ENCODE data around the gene OXLD1.
A peak's percentile ranks its signal among the peaks of the same experiment; 100 is the strongest.

DNA sequence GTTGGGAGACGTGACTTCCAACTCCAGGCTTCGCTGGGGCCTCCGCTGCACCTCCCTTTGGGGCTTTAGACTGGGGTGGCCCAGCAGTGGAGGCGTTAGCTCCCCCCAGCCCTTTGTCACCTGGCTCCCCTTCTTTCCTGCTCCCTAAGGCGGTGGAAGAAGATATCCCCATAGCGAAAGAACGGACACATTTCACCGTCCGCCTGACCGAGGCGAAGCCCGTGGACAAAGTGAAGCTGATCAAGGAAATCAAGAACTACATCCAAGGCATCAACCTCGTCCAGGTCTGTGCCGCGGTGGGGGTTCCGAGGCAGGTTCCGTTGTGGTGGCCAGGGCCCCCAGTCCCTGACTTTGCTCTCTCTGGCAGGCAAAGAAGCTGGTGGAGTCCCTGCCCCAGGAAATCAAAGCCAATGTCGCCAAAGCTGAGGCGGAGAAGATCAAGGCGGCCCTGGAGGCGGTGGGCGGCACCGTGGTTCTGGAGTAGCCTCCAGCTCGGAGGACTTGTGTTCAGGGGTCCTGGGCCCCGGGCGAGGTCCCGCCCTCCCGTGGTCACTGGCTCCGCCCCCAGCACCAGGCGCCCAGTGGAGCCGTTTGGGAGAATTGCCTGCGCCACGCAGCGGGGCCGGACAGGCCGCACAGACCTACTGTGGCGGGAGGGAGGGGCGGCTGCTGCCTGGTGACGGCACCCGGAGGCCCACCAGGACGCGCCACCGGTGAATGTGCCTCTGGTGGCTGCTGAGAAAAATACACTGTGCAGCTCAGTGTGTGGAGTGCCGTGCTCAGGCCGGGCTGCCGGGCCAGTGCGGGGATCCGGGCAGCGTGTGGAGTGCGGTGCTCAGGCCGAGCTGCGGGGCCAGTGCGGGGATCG lies 40.6 kb upstream of the OXLD1 start:
- TF ChIP-seq, protein P1, sequence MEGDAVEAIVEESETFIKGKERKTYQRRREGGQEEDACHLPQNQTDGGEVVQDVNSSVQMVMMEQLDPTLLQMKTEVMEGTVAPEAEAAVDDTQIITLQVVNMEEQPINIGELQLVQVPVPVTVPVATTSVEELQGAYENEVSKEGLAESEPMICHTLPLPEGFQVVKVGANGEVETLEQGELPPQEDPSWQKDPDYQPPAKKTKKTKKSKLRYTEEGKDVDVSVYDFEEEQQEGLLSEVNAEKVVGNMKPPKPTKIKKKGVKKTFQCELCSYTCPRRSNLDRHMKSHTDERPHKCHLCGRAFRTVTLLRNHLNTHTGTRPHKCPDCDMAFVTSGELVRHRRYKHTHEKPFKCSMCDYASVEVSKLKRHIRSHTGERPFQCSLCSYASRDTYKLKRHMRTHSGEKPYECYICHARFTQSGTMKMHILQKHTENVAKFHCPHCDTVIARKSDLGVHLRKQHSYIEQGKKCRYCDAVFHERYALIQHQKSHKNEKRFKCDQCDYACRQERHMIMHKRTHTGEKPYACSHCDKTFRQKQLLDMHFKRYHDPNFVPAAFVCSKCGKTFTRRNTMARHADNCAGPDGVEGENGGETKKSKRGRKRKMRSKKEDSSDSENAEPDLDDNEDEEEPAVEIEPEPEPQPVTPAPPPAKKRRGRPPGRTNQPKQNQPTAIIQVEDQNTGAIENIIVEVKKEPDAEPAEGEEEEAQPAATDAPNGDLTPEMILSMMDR (conservative IDR thresholded peaks at IDR 0.05; ENCODE audit: low read depth, low read length): peak; percentile 17; the same call in 1 of the 2 replicates
- TF ChIP-seq EZH2 (IDR thresholded peaks at IDR 0.05; ENCODE audit: low read length, unreplicated experiment) (no peak), EZH2phosphoT487 (IDR thresholded peaks at IDR 0.05; ENCODE audit: borderline replicate concordance, low read length) (no peak)

Measured in PC-3 (cell line).